K562 (cell line): Measurements from ENCODE around the gene PLD3.

ENCODE experiments used
- CEBPG ChIP-seq, 3 experiments: fragments of 200-800 bp in 1 of 3; sonication (Bioruptor generic) in 1 of 3; sonication (generic) in 1 of 3; formaldehyde crosslinking in 1 of 3; IDR thresholded peaks in 2 of 3; conservative IDR thresholded peaks in 1 of 3; 2 replicates each; pipeline versions ENCODE4 v1.6.1 to v1.8.0; 2016 to 2022; ENCODE audit warnings: missing compliant biosample characterization in 2 of 3, missing genetic modification characterization in 2 of 3, mild to moderate bottlenecking in 1 of 3, missing genetic modification reagents in 1 of 3
- FOXP1 ChIP-seq: sonication (generic); formaldehyde crosslinking; IDR thresholded peaks from 2 replicates; pipeline ENCODE4 v1.8.0; 2022; ENCODE audit warnings: mild to moderate bottlenecking, missing genetic modification reagents
- KLF6 ChIP-seq: fragments of 250-450 bp; sonication (Bioruptor Pico); IDR thresholded peaks from 2 replicates; pipeline ENCODE4 v1.4.0; 2020; ENCODE audit warnings: mild to moderate bottlenecking, moderate library complexity, borderline replicate concordance
- MED1 ChIP-seq: sonication (generic); formaldehyde crosslinking; IDR thresholded peaks from 2 replicates; pipeline ENCODE4 v1.8.1; 2023; ENCODE audit warnings: missing genetic modification reagents, borderline replicate concordance
- ZNF511 ChIP-seq: sonication (generic); formaldehyde crosslinking; IDR thresholded peaks from 2 replicates; pipeline ENCODE4 v1.8.0; 2022; ENCODE audit warnings: mild to moderate bottlenecking, missing genetic modification reagents
- TF ChIP-seq, protein P1 (sequence below), 3 experiments: IDR thresholded peaks in 2 of 3; conservative IDR thresholded peaks in 1 of 3; 2 replicates each; pipeline ENCODE4 v1.5.1; 2011 to 2012; ENCODE audit warnings: low read length in 3 of 3, mild to moderate bottlenecking in 3 of 3, control low read depth in 2 of 3, improper control_type of control experiment in 1 of 3, inconsistent platforms in 1 of 3, low read depth in 1 of 3, mixed read lengths in 1 of 3, moderate library complexity in 1 of 3; ENCODE audit not compliant: insufficient read depth in 2 of 3

DNA sequence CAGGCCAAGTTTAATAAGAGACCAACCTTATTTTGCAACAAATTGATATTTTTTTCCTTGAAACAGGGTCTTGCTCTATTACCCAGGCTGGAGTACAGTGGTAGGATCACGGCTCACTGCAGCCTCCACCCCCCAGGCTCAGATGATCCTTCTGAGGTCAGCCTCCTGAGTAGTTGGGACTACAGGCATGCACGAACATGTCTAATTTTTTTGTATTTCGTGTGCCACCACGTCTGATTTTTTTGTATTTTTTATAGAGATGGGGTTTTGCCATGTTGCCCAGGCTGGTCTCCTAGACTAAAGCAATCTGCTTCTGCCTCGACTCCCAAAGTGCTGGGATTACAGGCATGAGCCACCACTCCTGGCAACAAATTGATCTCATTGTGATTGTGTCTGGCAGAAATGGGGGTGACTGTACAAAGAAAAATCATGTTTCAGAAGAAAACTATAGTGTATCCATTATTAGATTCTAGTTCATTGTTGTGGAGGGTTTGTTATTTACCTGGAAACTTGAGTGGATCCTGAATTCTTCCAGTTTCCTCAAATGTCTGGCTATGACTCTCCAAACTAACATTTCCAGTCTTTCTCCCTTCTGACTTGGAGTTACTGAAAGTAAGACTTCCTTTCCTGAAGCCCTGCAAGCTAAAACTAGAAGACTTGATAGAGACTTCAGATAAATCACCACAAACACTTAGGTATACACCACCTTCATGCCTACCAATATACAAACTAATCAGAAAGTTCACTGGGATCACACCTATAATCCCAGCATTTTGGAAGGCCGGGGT is 46.1 kb upstream of the PLD3 start:
- TF ChIP-seq CEBPG (CRISPR knock-in tag; IDR thresholded peaks at IDR 0.05), result no peak
- no peak for TF ChIP-seq CEBPG (tag; conservative IDR thresholded peaks at IDR 0.05 in 1 of 2, IDR thresholded peaks at IDR 0.05 in 1 of 2)
- no peak for TF ChIP-seq MED1 (CRISPR knock-in tag)
- TF ChIP-seq, protein P1, sequence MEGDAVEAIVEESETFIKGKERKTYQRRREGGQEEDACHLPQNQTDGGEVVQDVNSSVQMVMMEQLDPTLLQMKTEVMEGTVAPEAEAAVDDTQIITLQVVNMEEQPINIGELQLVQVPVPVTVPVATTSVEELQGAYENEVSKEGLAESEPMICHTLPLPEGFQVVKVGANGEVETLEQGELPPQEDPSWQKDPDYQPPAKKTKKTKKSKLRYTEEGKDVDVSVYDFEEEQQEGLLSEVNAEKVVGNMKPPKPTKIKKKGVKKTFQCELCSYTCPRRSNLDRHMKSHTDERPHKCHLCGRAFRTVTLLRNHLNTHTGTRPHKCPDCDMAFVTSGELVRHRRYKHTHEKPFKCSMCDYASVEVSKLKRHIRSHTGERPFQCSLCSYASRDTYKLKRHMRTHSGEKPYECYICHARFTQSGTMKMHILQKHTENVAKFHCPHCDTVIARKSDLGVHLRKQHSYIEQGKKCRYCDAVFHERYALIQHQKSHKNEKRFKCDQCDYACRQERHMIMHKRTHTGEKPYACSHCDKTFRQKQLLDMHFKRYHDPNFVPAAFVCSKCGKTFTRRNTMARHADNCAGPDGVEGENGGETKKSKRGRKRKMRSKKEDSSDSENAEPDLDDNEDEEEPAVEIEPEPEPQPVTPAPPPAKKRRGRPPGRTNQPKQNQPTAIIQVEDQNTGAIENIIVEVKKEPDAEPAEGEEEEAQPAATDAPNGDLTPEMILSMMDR (IDR thresholded peaks at IDR 0.05 in 2 of 3, conservative IDR thresholded peaks at IDR 0.05 in 1 of 3; ENCODE audit: insufficient read depth in 2 of 3, low read depth in 1 of 3, low read length in 3 of 3), result no peak
- TF ChIP-seq KLF6 (CRISPR knock-in tag), result no peak
- TF ChIP-seq FOXP1 (CRISPR knock-in tag), result no peak
- TF ChIP-seq ZNF511 (CRISPR knock-in tag), result no peak
